IPS DF 6.9 (cell line): ENCODE measurements around the gene PTCHD1.

Experiments used
- DNase-seq: peaks from one replicate; pipeline ENCODE4 v3.0.0-alpha.2; 2013; ENCODE audit warnings: low read depth, low spot score
- H3K27ac ChIP-seq: one replicate; pipeline ENCODE4 v1.5.1; 2013; ENCODE audit warnings: low read length, control low read depth
- H3K27me3 ChIP-seq: 2 replicates; pipeline ENCODE4 v1.6.1; 2013; ENCODE audit warnings: mild to moderate bottlenecking, low read length; ENCODE audit not compliant: control insufficient read depth, insufficient read depth
- H3K36me3 ChIP-seq: 2 replicates; pipeline ENCODE4 v1.6.1; 2013; ENCODE audit warnings: low read length; ENCODE audit not compliant: control insufficient read depth, insufficient read depth
- H3K4me1 ChIP-seq: 2 replicates; pipeline ENCODE4 v1.6.1; 2013; ENCODE audit warnings: low read length; ENCODE audit not compliant: control insufficient read depth, insufficient read depth
- H3K4me3 ChIP-seq: 2 replicates; pipeline ENCODE4 v1.5.1; 2013; ENCODE audit warnings: mild to moderate bottlenecking, low read length
- H3K9me3 ChIP-seq: 2 replicates; pipeline ENCODE4 v1.6.1; 2013; ENCODE audit warnings: low read length, inconsistent platforms; ENCODE audit not compliant: control insufficient read depth, insufficient read depth
- WGBS: extraction: QIAGEN DNeasy Blood & Tissue Kit; methylation state at CpG from one replicate; pipeline ENCODE4 v1.1.7; 2013; ENCODE audit warnings: mixed read lengths, missing lambda C conversion rate; ENCODE audit not compliant: insufficient read length, insufficient coverage; 5-methylcytosine and 5-hydroxymethylcytosine counted together

Gene PTCHD1

GRCh38 chrX:23356189-23356588, 21.5 kb downstream of the PTCHD1 start:
- H3K36me3 ChIP-seq, result no peaks in the 10 kb centered on the region
- H3K9me3 ChIP-seq, result no peaks in the 10 kb centered on the region
- H3K27me3 ChIP-seq, result no peaks in the 10 kb centered on the region
- no peak for DNase-seq
- H3K27ac ChIP-seq, result no peak overlapping the region
- H3K4me3 ChIP-seq, result no peak overlapping the region
- H3K4me1 ChIP-seq, result no peaks in the 10 kb centered on the region
- no CpG with 5 or more reads among the region's 6 CpGs for WGBS

GRCh38 chrX:23364416-23364815, 29.8 kb downstream of the PTCHD1 start:
- DNase-seq, result no peak
- Histone ChIP-seq H3K27me3 (no peaks in the 10 kb centered on the region), H3K4me3 (no peak overlapping the region), H3K9me3 (no peaks in the 10 kb centered on the region), H3K36me3 (no peaks in the 10 kb centered on the region), H3K27ac (no peak overlapping the region), H3K4me1 (no peaks in the 10 kb centered on the region)
- WGBS, result no CpG with 5 or more reads among the region's 3 CpGs

- Histone ChIP-seq H3K4me1 (no peaks in the 10 kb centered on the region), H3K27ac (no peak overlapping the region), H3K4me3 (no peak overlapping the region), H3K27me3 (no peaks in the 10 kb centered on the region), H3K36me3 (no peaks in the 10 kb centered on the region), H3K9me3 (no peaks in the 10 kb centered on the region)
- DNase-seq, result no peak
- no CpG with 5 or more reads among the region's 1 CpG for WGBS
Observed at GRCh38 chrX:23365541-23365940, 30.9 kb downstream of the PTCHD1 start.

- H3K9me3 ChIP-seq, result no peaks in the 10 kb centered on the region
- H3K4me3 ChIP-seq, result no peak overlapping the region
- no peak overlapping the region for H3K27ac ChIP-seq
- WGBS, result no CpG with 5 or more reads among the region's 4 CpGs
- no peaks in the 10 kb centered on the region for H3K4me1 ChIP-seq
- H3K36me3 ChIP-seq, result no peaks in the 10 kb centered on the region
- DNase-seq, result no peak
- no peaks in the 10 kb centered on the region for H3K27me3 ChIP-seq
Observed at GRCh38 chrX:23366914-23367313, 32.3 kb downstream of the PTCHD1 start.

GRCh38 chrX:23369027-23369426, 34.4 kb downstream of the PTCHD1 start:
- WGBS, result no CpG with 5 or more reads among the region's 6 CpGs
- H3K4me3 ChIP-seq, result no peak overlapping the region
- no peak overlapping the region for H3K27ac ChIP-seq
- no peaks in the 10 kb centered on the region for H3K9me3 ChIP-seq
- H3K36me3 ChIP-seq, result no peaks in the 10 kb centered on the region
- no peak for DNase-seq
- H3K4me1 ChIP-seq, result no peaks in the 10 kb centered on the region
- H3K27me3 ChIP-seq, result no peaks in the 10 kb centered on the region

- no peak for DNase-seq
- no peaks in the 10 kb centered on the region for H3K36me3 ChIP-seq
- H3K27ac ChIP-seq, result no peak overlapping the region
- H3K4me1 ChIP-seq, result no peaks in the 10 kb centered on the region
- no CpG with 5 or more reads among the region's 5 CpGs for WGBS
- no peaks in the 10 kb centered on the region for H3K27me3 ChIP-seq
- H3K4me3 ChIP-seq, result no peak overlapping the region
- H3K9me3 ChIP-seq, result no peaks in the 10 kb centered on the region
Observed at GRCh38 chrX:23372220-23372902, 37.7 kb downstream of the PTCHD1 start.

GRCh38 chrX:23373129-23373804, 38.6 kb downstream of the PTCHD1 start:
- Histone ChIP-seq H3K9me3 (no peaks in the 10 kb centered on the region), H3K36me3 (no peaks in the 10 kb centered on the region), H3K4me1 (no peaks in the 10 kb centered on the region), H3K27ac (no peak overlapping the region), H3K27me3 (no peaks in the 10 kb centered on the region), H3K4me3 (no peak overlapping the region)
- no peak for DNase-seq
- no CpG with 5 or more reads among the region's 5 CpGs for WGBS

- Histone ChIP-seq H3K27ac (no peak overlapping the region), H3K9me3 (no peaks in the 10 kb centered on the region), H3K4me3 (no peak overlapping the region), H3K4me1 (no peaks in the 10 kb centered on the region), H3K27me3 (no peaks in the 10 kb centered on the region), H3K36me3 (no peaks in the 10 kb centered on the region)
- no CpG with 5 or more reads among the region's 4 CpGs for WGBS
- no peak for DNase-seq
Observed at GRCh38 chrX:23374291-23374690, 39.6 kb downstream of the PTCHD1 start.

GRCh38 chrX:23376581-23376980, 41.9 kb downstream of the PTCHD1 start:
- WGBS, result no CpG with 5 or more reads among the region's 3 CpGs
- Histone ChIP-seq H3K36me3 (no peaks in the 10 kb centered on the region), H3K27ac (no peak overlapping the region), H3K27me3 (no peaks in the 10 kb centered on the region), H3K4me3 (no peak overlapping the region), H3K4me1 (peaks cover 2% of the 10 kb centered on the region; the same call in 1 of the 2 replicates), H3K9me3 (no peaks in the 10 kb centered on the region)
- no peak for DNase-seq

DNA sequence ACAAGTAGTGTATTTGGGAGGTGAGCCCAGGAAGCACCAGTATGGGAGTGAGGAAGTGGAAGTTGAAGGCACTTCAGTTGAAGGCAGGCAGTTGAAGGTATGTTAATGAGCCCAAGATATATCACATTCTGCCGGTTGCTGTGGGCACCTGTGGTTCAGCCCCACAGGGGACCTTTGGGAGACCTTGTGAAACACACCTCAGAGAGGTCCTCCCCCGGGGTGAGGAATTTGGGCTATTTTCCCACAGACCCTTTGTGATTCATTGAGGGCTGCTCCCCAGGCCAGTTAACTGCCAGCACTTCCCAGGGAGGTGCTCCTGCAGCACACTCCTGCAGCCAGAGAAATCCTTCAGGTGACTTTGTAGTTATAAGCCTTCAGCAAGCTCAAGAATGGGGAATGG, 45.9 kb downstream of the PTCHD1 start:
- Histone ChIP-seq H3K4me1 (peaks cover 2% of the 10 kb centered on the region; the same call in 1 of the 2 replicates), H3K4me3 (no peak overlapping the region), H3K36me3 (no peaks in the 10 kb centered on the region), H3K9me3 (no peaks in the 10 kb centered on the region), H3K27ac (no peak overlapping the region), H3K27me3 (no peaks in the 10 kb centered on the region)
- DNase-seq, result no peak
- WGBS, result no CpG with 5 or more reads among the region's 2 CpGs
